Activated T-cell treated with anti-CD3 and anti-CD28 coated beads, Interleukin-2, amount 50 U/mL, for 72 hours (primary cell): ENCODE measurements around the gene COP1. TPM values are rescaled to one million over a fixed set of nuclear protein-coding genes. Genes with fewer than 3 reads are reported as not detected.
"Not testable (repeated sequence)": the region's sequence is repeated elsewhere in the genome, so short reads cannot be mapped to it uniquely, and the experiment has no call there.

ENCODE experiments used
- ATAC-seq, 2 donors: fragments of 150-1000 bp; cut with Tn5 transposase; replicated peaks in 1 of 2; 2 replicates each; pipeline ENCODE4 v1.10.0; 2021; ENCODE audit warnings: moderate library complexity in 2 of 2, mild to moderate bottlenecking in 1 of 2
- DNase-seq, 2 donors: peaks; one replicate each; pipeline ENCODE4 v3.0.0; 2021 to 2022; ENCODE audit warnings: mixed read lengths in 1 of 2
- H3K27ac Mint-ChIP-seq: one replicate; pipeline ENCODE4 v1.8.0; 2022; ENCODE audit warnings: mild to moderate bottlenecking, moderate library complexity, mixed read lengths
- H3K27me3 Mint-ChIP-seq: one replicate; pipeline ENCODE4 v1.8.0; 2022; ENCODE audit warnings: low read depth, mixed read lengths
- H3K36me3 Mint-ChIP-seq, 2 donors: one replicate each; pipeline ENCODE4 v1.8.0; 2022; ENCODE audit warnings: mixed read lengths in 2 of 2, mild to moderate bottlenecking in 1 of 2; ENCODE audit not compliant: insufficient read depth in 2 of 2
- H3K4me1 Mint-ChIP-seq: one replicate; pipeline ENCODE4 v1.8.0; 2022; ENCODE audit warnings: low read depth, mixed read lengths
- H3K4me3 Mint-ChIP-seq, 2 donors: one replicate each; pipeline ENCODE4 v1.8.0; 2022; ENCODE audit warnings: mild to moderate bottlenecking in 2 of 2, mixed read lengths in 2 of 2, moderate library complexity in 2 of 2
- H3K9me3 Mint-ChIP-seq, 2 donors: one replicate each; pipeline ENCODE4 v1.8.0; 2022; ENCODE audit warnings: mixed read lengths in 2 of 2
- total RNA-seq, 2 donors: library from RNA; stranded (reverse); gene quantifications; one replicate each; pipeline ENCODE4 v1.2.3, GENCODE V29; 2022

Gene COP1
- total RNA-seq, 2 donors from 2014 or later, result 53.5 to 56.8 TPM

DNA sequence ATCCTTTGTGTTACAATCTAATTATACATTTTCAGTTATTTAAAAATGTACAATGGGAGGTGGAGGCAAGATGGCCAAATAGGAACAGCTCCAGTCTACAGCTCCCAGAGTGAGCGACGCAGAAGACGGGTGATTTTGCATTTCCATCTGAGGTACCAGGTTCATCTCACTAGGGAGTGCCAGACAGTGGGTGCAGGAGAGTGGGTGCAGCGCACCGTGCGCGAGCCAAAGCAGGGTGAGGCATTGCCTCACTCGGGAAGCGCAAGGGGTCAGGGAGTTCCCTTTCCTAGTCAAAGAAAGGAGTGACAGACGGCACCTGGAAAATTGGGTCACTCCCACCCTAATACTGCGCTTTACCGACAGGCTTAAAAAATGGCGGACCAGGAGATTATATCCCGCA, 214.9 kb downstream of the COP1 start:
- H3K27ac Mint-ChIP-seq, result not testable (repeated sequence)

DNA sequence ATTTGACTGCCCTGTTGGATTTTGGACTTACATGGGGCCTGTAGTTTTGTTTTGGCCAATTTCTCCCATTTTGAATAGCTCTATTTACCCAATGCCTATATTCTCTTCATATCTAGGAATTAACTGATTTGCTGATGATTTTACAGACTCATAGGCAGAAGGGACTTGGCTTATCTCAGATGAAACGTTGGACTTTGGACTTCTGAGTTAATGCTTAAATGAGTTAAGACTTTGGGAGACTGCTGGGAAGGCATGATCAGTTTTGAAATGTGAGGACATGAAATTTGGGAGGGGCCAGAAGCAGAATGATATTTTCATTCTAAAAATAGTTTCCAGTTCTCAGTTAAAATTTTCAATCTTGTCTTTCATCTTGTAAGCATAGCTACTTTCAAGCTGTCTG, 222.3 kb downstream of the COP1 start:
- DNase-seq, result no peak
- Mint-ChIP-seq H3K27ac (no peak overlapping the region), H3K4me3 (no peak overlapping the region), H3K4me1 (no peaks in the 10 kb centered on the region), H3K36me3 (peaks cover 28 to 51% of the 10 kb centered on the region in 2 donors), H3K27me3 (no peaks in the 10 kb centered on the region), H3K9me3 (peaks cover 5% of the 10 kb centered on the region in 2 donors)
- ATAC-seq, result no peak

More for the DNA sequence above, 214.9 kb downstream of the COP1 start:
- H3K4me3 Mint-ChIP-seq, DNase-seq, H3K9me3 Mint-ChIP-seq, ATAC-seq, H3K27me3 Mint-ChIP-seq, H3K4me1 Mint-ChIP-seq: not testable (repeated sequence)
- H3K36me3 Mint-ChIP-seq, result peaks cover 2 to 16% of the 10 kb centered on the region in 2 donors

DNA sequence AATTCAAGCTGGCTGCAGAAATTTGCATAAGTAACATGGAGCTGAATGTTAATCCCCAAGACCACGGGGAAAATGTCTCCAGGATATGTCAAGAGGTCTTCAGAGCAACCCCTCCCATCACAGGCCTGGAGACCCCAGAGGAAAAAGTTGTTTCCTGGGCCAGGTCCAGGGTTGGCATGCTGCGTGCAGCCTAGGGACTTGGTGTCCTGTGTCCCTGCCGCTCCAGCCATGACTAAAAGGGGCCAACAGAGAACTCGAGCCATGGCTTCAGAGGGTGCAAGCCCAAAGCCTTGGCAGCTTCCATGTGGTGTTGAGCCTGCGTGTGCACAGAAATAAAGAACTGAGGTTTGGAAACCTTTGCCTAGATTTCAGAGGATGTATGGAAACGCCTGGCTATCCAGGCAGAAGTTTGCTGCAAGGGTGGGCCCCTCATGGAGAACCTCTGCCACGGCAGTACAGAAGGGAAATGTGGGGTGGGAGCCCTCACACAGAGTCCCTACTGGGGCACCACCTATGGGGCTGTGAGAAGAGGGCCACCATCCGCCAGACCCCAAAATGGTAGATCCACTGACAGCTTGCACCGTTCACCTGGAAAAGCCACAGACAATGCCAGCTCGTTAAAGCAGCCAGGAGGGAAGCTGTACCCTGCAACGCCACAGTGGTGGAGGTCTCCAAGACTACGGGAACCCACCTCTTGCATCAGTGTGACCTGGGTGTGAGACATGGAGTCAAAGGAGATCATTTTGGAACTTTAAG, 222.9 kb downstream of the COP1 start:
- no peak overlapping the region for H3K4me3 Mint-ChIP-seq
- no peak for ATAC-seq

DNA sequence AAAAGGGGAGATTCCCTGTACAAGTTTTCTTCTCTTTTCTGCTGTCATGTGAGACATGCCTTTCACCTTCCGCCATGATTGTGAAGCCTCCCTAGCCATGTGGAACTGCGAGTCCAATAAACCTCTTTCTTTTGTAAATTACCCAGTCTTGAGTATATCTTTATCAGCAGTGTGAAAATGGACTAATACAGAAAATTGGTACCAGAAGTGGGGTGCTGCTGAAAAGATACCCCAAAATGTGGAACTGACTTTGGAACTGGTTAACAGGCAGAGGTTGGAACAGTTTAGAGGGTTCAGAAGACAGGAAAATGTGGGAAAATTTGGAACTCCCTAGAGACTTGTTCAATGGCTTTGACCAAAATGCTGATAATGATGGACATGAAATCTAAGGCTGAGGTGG, 223.7 kb downstream of the COP1 start:
- H3K27ac Mint-ChIP-seq, H3K27me3 Mint-ChIP-seq, DNase-seq, H3K9me3 Mint-ChIP-seq, H3K4me3 Mint-ChIP-seq, ATAC-seq: not testable (repeated sequence)
- H3K36me3 Mint-ChIP-seq, result peaks cover 29 to 50% of the 10 kb centered on the region in 2 donors
- peaks cover 10% of the 10 kb centered on the region for H3K4me1 Mint-ChIP-seq

More for the DNA sequence above, 222.9 kb downstream of the COP1 start:
- H3K9me3 Mint-ChIP-seq, result peaks cover 5% of the 10 kb centered on the region in 2 donors
- H3K4me1 Mint-ChIP-seq, result peaks cover 5% of the 10 kb centered on the region
- no peak overlapping the region for H3K27ac Mint-ChIP-seq
- no peak for DNase-seq
- H3K36me3 Mint-ChIP-seq, result peaks cover 27 to 51% of the 10 kb centered on the region in 2 donors
- H3K27me3 Mint-ChIP-seq, result no peaks in the 10 kb centered on the region

DNA sequence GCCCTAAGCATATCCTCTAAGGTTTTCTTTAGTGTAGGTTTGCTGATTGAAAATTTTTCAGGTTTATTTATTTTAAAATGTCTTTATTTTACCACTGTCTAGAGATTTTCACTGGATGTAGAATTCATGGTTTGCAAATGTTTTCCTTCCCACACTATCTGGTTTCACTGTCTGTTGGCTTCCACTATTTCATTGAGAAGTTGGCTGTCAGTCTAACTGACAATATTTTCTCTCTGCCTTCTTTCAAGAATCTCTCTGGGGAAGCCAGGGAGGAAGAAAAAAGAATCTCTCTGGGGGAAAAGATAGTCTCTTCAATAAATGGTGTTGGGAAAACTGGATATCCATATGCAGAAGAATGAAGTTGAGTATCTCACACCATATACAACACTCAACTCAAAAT, 226.0 kb downstream of the COP1 start:
- Mint-ChIP-seq H3K9me3 (peaks cover 5% of the 10 kb centered on the region in 2 donors), H3K4me3 (no peak overlapping the region), H3K4me1 (peaks cover 12% of the 10 kb centered on the region), H3K27ac (peak overlapping the region; percentile 34), H3K27me3 (no peaks in the 10 kb centered on the region), H3K36me3 (peaks cover 28 to 43% of the 10 kb centered on the region in 2 donors)
- ATAC-seq (no peak), DNase-seq (no peak)

DNA sequence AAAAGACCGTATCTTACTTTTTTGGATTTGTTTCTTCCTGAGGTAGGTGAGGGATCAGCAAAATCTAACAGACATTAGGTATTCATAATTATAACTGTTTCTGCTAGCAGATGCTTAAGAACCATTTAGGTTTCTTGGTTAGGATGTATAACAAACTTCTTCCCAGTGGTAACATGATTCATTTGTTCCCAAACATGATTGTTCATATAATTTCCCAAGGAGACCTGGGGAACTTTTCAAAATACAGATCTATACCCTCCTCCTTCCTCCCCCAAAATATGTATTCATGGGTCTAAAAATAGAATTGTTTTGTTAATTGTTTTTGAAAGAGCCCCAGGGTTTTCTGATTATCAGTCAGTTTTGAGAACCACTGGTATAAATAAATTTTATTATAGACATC, 228.2 kb downstream of the COP1 start:
- ATAC-seq (no peak), DNase-seq (no peak)
- Mint-ChIP-seq H3K27me3 (no peaks in the 10 kb centered on the region), H3K9me3 (peaks cover 4 to 5% of the 10 kb centered on the region in 2 donors), H3K4me1 (peaks cover 12% of the 10 kb centered on the region), H3K4me3 (no peak overlapping the region), H3K36me3 (peaks cover 14 to 26% of the 10 kb centered on the region in 2 donors), H3K27ac (peak overlapping the region; percentile 60)

DNA sequence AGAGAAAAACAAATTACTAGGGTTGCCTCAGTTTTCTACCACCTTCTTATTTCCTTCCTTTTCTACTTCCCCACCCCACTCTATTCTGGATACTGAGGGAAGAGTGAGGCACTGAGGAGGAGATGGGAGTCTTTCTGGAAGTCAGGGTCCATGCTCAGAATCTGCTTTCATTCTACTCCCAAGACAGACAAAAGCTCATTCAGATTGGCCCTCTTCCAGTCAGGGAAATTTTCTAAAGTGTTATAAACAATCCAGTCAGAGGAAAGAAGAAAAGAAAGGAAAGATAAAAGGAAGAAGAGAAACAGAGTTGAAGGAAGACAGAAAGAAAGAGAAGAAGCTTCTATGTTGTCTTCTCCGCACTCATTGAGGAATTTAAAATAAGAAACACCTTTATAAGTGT, 228.6 kb downstream of the COP1 start:
- peaks cover 12% of the 10 kb centered on the region for H3K4me1 Mint-ChIP-seq
- DNase-seq (no peak), ATAC-seq (no peak)
- H3K36me3 Mint-ChIP-seq, result peaks cover 11 to 26% of the 10 kb centered on the region in 2 donors
- peaks cover 2% of the 10 kb centered on the region in 2 donors for H3K9me3 Mint-ChIP-seq
- H3K4me3 Mint-ChIP-seq, result no peak overlapping the region
- peak overlapping the region; percentile 87 for H3K27ac Mint-ChIP-seq
- H3K27me3 Mint-ChIP-seq, result no peaks in the 10 kb centered on the region

DNA sequence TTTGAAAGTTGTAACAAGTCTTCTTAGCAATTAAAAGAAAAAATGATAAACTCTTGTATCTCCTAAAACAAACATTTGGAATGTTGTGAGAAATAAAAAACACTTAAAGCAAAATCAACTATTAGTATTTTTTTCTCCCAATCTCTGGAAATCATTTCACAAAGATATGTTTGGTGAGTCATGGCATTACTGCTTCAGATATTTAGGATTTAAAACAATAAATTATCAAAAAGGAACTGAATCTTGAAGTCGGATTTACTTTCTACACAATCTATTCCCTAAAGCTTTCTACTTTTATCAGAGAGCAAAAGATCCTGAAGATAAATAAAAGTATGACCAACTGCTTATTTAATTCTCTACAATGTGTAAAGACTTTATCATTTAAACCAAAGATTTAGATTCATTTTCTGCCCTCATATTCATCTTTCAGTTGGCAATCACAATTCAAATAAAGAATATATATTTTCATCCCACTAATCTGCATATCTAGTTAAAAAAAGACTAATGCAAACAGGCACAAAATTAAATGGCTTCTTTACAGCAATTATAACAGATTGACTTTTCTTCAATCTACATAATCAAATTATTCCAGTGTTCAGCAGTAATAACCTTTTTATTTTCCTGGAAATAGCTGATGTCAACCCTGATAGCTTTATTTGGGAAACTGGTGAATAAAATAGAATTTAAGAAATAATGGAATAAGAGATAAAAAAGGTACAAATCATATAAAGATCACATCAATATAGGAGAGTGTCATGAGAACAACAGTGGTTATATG, 230.0 kb downstream of the COP1 start:
- DNase-seq (no peak), ATAC-seq (no peak)
- no peak overlapping the region for H3K4me3 Mint-ChIP-seq
- H3K4me1 Mint-ChIP-seq, result peaks cover 12% of the 10 kb centered on the region
- H3K36me3 Mint-ChIP-seq, result peaks cover 6 to 20% of the 10 kb centered on the region in 2 donors
- H3K9me3 Mint-ChIP-seq, result no peaks in the 10 kb centered on the region
- no peak overlapping the region for H3K27ac Mint-ChIP-seq
- H3K27me3 Mint-ChIP-seq, result no peaks in the 10 kb centered on the region

DNA sequence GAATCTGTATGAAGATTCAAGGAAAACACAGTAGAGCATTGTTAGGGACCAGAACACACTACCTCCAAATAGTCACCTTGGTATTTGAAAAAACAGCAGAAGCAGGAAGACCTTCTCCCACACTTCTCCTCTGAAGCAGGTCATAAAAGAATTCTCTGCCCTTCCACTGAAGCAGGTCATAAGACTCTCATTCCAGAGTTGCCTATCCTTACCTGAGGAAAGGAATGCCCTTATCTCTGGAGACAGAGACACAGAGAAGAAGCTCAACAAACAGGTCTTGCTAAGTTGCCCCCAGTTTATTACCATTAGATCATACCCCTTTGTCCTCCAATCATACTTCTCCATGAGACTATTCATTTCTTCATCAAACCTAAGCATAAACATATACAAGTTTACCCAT, 237.9 kb downstream of the COP1 start:
- DNase-seq (no peak), ATAC-seq (peak in 1 of 2 donors; percentile 21)
- peaks cover 6 to 19% of the 10 kb centered on the region in 2 donors for H3K36me3 Mint-ChIP-seq
- H3K4me3 Mint-ChIP-seq, result no peak overlapping the region
- no peaks in the 10 kb centered on the region for H3K9me3 Mint-ChIP-seq
- no peaks in the 10 kb centered on the region for H3K4me1 Mint-ChIP-seq
- no peaks in the 10 kb centered on the region for H3K27me3 Mint-ChIP-seq
- H3K27ac Mint-ChIP-seq, result no peak overlapping the region

DNA sequence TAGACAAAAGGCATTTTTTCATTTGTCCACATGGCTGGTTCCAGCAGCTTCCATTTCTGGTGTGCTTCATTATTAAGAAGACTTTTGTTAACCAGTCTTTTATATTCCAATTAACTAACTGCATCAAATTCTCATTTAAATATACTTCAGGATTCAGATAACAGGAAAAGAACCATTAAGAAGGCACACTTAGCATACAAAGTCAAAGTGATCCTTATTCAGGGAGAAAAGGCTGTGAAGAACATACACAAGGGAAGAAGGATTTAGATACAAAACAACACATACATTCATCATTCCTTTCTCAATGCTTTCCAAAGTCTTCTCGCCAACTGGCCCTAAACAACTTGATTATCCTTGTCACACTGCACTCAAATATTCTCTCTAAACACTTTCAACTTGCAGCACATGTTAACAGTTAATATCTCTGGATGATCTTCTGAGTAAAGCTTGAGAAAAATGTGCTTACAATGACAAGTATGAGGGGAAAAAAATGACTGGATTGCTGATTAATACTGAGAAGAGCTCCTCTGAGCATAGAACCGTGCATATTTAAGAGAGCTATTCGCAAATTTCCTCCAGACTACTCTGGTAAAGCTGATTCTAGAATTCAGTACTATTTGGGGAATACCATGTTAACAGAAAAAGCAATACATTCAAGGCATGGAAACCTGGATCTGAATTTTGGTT, 238.5 kb downstream of the COP1 start:
- DNase-seq (no peak), ATAC-seq (peak; percentile 31 to 63)
- peaks cover 6 to 17% of the 10 kb centered on the region in 2 donors for H3K36me3 Mint-ChIP-seq
- no peaks in the 10 kb centered on the region for H3K4me1 Mint-ChIP-seq
- H3K4me3 Mint-ChIP-seq, result no peak overlapping the region
- no peaks in the 10 kb centered on the region for H3K9me3 Mint-ChIP-seq
- no peaks in the 10 kb centered on the region for H3K27me3 Mint-ChIP-seq
- H3K27ac Mint-ChIP-seq, result no peak overlapping the region

DNA sequence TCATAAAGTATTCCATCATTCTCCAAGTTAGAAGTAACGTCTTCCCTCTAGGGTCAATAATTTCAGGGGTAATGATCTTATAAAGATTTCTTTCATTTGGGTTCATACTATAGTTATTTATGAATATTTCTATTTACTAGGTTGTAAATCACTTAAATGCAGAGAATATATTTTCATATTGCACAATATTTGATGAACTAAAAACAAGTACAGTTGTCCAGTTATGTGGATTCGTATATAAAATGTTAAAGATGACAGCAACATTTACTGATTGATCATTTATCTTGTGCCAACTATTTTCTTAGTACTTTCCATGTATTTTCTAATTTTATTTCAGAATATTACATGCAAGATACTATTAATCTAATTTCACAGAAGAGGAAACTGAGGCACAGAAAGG, 243.3 kb downstream of the COP1 start:
- ATAC-seq, result no peak
- Mint-ChIP-seq H3K27me3 (no peaks in the 10 kb centered on the region), H3K27ac (no peak overlapping the region), H3K9me3 (no peaks in the 10 kb centered on the region), H3K36me3 (peaks cover 0 to 11% of the 10 kb centered on the region in 2 donors), H3K4me1 (no peaks in the 10 kb centered on the region), H3K4me3 (no peak overlapping the region)
- DNase-seq, result no peak

DNA sequence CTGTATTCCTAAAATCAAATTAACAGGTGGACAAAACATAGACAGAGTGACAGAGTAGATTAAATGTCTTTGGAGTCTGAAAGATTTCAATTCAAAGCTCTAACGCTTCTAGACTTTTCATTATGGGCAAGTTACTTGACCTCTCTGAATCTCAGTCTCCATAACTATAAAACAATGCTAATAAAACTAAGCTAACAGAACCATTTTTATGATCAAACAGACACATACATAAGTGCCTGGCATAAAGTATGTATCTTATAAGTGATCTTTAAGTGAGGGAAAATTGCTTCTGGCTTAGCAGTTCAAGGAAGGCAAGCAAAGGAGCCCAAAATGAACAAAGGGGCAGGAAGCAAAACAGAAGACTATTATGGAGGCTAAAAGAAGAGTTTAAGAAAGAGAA, 246.9 kb downstream of the COP1 start:
- no peak overlapping the region for H3K4me3 Mint-ChIP-seq
- H3K9me3 Mint-ChIP-seq, result no peaks in the 10 kb centered on the region
- H3K36me3 Mint-ChIP-seq, result peaks cover 0 to 11% of the 10 kb centered on the region in 2 donors
- H3K4me1 Mint-ChIP-seq, result no peaks in the 10 kb centered on the region
- H3K27ac Mint-ChIP-seq, result peak overlapping the region; percentile 78
- no peaks in the 10 kb centered on the region for H3K27me3 Mint-ChIP-seq
- DNase-seq (no peak), ATAC-seq (no peak)

DNA sequence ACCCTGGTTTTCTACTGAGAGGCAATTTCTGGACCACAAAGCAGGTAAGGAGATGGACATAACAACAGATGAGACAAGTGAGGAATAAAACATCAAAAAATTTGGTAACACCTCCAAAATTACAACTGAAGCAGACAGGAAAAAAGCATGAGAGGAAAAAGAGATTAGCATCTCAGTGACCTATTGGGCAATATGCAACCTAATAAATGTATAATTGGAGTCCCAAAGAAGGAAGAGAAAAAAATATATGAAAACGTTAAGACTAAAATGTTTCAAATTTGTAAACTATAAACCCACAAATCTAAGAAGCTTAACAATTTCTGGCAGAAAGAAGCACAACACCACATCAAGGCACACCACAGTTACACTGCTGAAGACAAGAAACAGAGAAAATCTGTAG, 255.5 kb downstream of the COP1 start:
- no peak overlapping the region for H3K27ac Mint-ChIP-seq
- no peak for ATAC-seq
- peaks cover 4% of the 10 kb centered on the region for H3K4me1 Mint-ChIP-seq
- H3K27me3 Mint-ChIP-seq, result no peaks in the 10 kb centered on the region
- DNase-seq, result no peak
- peaks cover 12 to 40% of the 10 kb centered on the region in 2 donors for H3K36me3 Mint-ChIP-seq
- H3K4me3 Mint-ChIP-seq, result no peak overlapping the region
- peaks cover 3 to 4% of the 10 kb centered on the region in 2 donors for H3K9me3 Mint-ChIP-seq
